ENCODE data around the gene PTPN21. TPM values are rescaled to one million over a fixed set of nuclear protein-coding genes. Genes with fewer than 3 reads are reported as not detected.

Gene PTPN21
- total RNA-seq, 1 experiment from 2014 or later, result 27.7 TPM

DNA sequence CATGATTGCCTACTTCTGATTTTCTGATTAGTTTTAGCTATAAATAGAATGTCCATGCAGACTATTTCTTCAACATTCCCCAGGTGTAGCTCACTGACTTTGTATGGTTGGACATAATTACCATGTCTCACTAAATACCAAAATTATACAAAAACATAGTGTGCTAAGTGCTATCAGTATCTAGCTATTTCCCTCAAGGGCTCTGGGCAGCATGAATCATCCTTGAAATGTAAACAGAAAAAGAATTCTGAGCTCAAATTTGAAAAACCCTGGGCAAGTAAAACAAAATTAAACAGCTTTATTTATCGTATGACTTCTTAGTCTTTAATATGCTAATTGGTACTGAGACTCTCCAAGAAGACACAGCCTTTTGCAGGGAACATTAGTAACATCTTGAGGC is 86.4 kb downstream of the PTPN21 start:
- ChIA-PET CTCF (interaction anchor here (0.6 kb wide), 1 partner anchor 522 kb away, joined by 3 read pairs; no protein-coding TSS in a partner anchor), POLR2A (no interaction called here)
- Histone ChIP-seq H3K9me3 (no peaks in the 10 kb centered on the region), H3K4me3 (ENCODE audit: low read depth, low read length) (no peak overlapping the region), H3K36me3 (ENCODE audit: control insufficient read depth, insufficient read depth, low read length) (0 out of 2 replicates have a peak, but pooled peaks cover 1% of the 10 kb centered on the region), H3K27me3 (replicated peaks; ENCODE audit: control insufficient read depth, insufficient read depth, low read length) (no peaks in the 10 kb centered on the region), H3K4me1 (peaks cover 14% of the 10 kb centered on the region)
- no TSS peak for BruUV-seq (replicated peaks)
- Mint-ChIP-seq H3K27me3 (ENCODE audit: insufficient read depth, unreplicated experiment) (no peaks in the 10 kb centered on the region), H3K4me3 (ENCODE audit: unreplicated experiment) (no peak overlapping the region), H3K27ac (ENCODE audit: unreplicated experiment) (peak overlapping the region; percentile 25), H3K4me1 (ENCODE audit: low read depth, unreplicated experiment) (peaks cover 12% of the 10 kb centered on the region), H3K9me3 (ENCODE audit: unreplicated experiment) (no peaks in the 10 kb centered on the region), H3K36me3 (ENCODE audit: insufficient read depth, unreplicated experiment) (peaks cover 42% of the 10 kb centered on the region)
- DNase-seq, result no peak
- no peak for TF ChIP-seq CTCF (IDR thresholded peaks at IDR 0.05; ENCODE audit: insufficient read depth in 1 of 2, low read depth in 1 of 2, low read length in 1 of 2, severe bottlenecking in 1 of 2, unreplicated experiment in 1 of 2)
- intact Hi-C loops (cut with micrococcal nuclease; ENCODE audit: unreplicated experiment), result no loop called here

- DNase-seq, result peak in 1 of 2 experiments; percentile 37
- POLR2A ChIA-PET, result no interaction called here
- H3K27ac Mint-ChIP-seq (ENCODE audit: unreplicated experiment), result no peak overlapping the region
- H3K27me3 Mint-ChIP-seq (ENCODE audit: insufficient read depth, unreplicated experiment), result no peaks in the 10 kb centered on the region
- H3K9me3 Mint-ChIP-seq (ENCODE audit: unreplicated experiment), result peaks cover 19% of the 10 kb centered on the region
- intact Hi-C loops (cut with micrococcal nuclease; ENCODE audit: unreplicated experiment), result no loop called here
- Histone ChIP-seq H3K4me3 (ENCODE audit: low read depth, low read length) (no peak overlapping the region), H3K36me3 (ENCODE audit: control insufficient read depth, insufficient read depth, low read length) (0 out of 2 replicates have a peak, but pooled peaks cover 1% of the 10 kb centered on the region), H3K9me3 (no peaks in the 10 kb centered on the region), H3K27me3 (replicated peaks; ENCODE audit: control insufficient read depth, insufficient read depth, low read length) (no peaks in the 10 kb centered on the region), H3K4me1 (peaks cover 4% of the 10 kb centered on the region; the same call in 1 of the 2 replicates)
- CTCF ChIA-PET, result interaction anchor here (1.1 kb wide), 1 partner anchor 448 kb away, joined by 3 read pairs; no protein-coding TSS in a partner anchor
- H3K36me3 Mint-ChIP-seq (ENCODE audit: insufficient read depth, unreplicated experiment), result peaks cover 25% of the 10 kb centered on the region
- peak; percentile 24 to 40 for TF ChIP-seq CTCF (IDR thresholded peaks at IDR 0.05; ENCODE audit: insufficient read depth in 1 of 2, low read depth in 1 of 2, low read length in 1 of 2, severe bottlenecking in 1 of 2, unreplicated experiment in 1 of 2)
- H3K4me3 Mint-ChIP-seq (ENCODE audit: unreplicated experiment), result no peak overlapping the region
- H3K4me1 Mint-ChIP-seq (ENCODE audit: low read depth, unreplicated experiment), result peaks cover 3% of the 10 kb centered on the region
- BruUV-seq (replicated peaks), result no TSS peak
These were observed 91.5 kb downstream of the PTPN21 start for GRCh38 chr14:88463318-88463717.

- Mint-ChIP-seq H3K36me3 (ENCODE audit: insufficient read depth, unreplicated experiment) (peaks cover 11% of the 10 kb centered on the region), H3K4me3 (ENCODE audit: unreplicated experiment) (no peak overlapping the region), H3K4me1 (ENCODE audit: low read depth, unreplicated experiment) (no peaks in the 10 kb centered on the region), H3K27me3 (ENCODE audit: insufficient read depth, unreplicated experiment) (no peaks in the 10 kb centered on the region), H3K27ac (ENCODE audit: unreplicated experiment) (no peak overlapping the region), H3K9me3 (ENCODE audit: unreplicated experiment) (peaks cover 18% of the 10 kb centered on the region)
- H3K4me3 ChIP-seq (ENCODE audit: low read depth, low read length), result no peak overlapping the region
- TF ChIP-seq CTCF (IDR thresholded peaks at IDR 0.05; ENCODE audit: insufficient read depth in 1 of 2, low read depth in 1 of 2, low read length in 1 of 2, severe bottlenecking in 1 of 2, unreplicated experiment in 1 of 2), result no peak
- no peaks in the 10 kb centered on the region for H3K27me3 ChIP-seq (replicated peaks; ENCODE audit: control insufficient read depth, insufficient read depth, low read length)
- no peak for DNase-seq
- ChIA-PET CTCF (no interaction called here), POLR2A (no interaction called here)
- H3K9me3 ChIP-seq, result no peaks in the 10 kb centered on the region
- H3K4me1 ChIP-seq, result no peaks in the 10 kb centered on the region
- H3K36me3 ChIP-seq (ENCODE audit: control insufficient read depth, insufficient read depth, low read length), result no peaks in the 10 kb centered on the region
- intact Hi-C loops (cut with micrococcal nuclease; ENCODE audit: unreplicated experiment), result no loop called here
- BruUV-seq (replicated peaks), result no TSS peak
These were observed 99.9 kb downstream of the PTPN21 start for GRCh38 chr14:88454886-88455285.

All from Caco-2 (cell line).